HL-60 (cell line): ENCODE results near the gene KLHL18.
"Not testable (repeated sequence)": the region's sequence is repeated elsewhere in the genome, so short reads cannot be mapped to it uniquely, and the experiment has no call there.

Experiments used
- POLR2AphosphoS5 ChIP-seq: IDR thresholded peaks from 2 replicates; pipeline ENCODE4 v1.6.1; 2012; ENCODE audit warnings: low read depth
- SPI1 ChIP-seq: IDR thresholded peaks from 2 replicates; pipeline ENCODE4 v1.6.1; 2012; ENCODE audit warnings: low read depth, mild to moderate bottlenecking, borderline replicate concordance
- TF ChIP-seq, protein P1 (sequence below): IDR thresholded peaks from one replicate; pipeline ENCODE4 v1.5.1; 2011; ENCODE audit warnings: low read length, control low read depth, inconsistent platforms; ENCODE audit not compliant: insufficient read depth

DNA sequence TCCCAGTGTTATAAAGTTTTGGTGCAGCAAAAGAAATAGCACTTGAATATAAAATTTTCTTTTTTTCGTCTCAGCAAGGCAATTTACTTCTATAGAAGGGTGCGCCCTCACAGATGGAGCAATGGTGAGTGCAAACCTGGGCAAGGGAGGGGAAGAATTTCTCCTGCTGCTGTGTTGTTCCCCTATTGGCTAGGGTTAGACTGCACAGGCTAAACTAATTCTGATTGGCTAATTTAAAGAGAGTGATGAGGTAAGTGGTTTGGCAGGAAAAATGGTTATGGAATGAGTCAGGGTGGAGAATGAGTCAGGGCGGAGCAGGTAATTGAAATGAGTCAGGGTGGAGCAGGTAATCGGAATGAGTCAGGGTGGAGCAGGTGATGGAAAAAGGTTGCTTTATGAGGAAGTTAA, 77.4 kb downstream of the KLHL18 start:
- TF ChIP-seq, protein P1, sequence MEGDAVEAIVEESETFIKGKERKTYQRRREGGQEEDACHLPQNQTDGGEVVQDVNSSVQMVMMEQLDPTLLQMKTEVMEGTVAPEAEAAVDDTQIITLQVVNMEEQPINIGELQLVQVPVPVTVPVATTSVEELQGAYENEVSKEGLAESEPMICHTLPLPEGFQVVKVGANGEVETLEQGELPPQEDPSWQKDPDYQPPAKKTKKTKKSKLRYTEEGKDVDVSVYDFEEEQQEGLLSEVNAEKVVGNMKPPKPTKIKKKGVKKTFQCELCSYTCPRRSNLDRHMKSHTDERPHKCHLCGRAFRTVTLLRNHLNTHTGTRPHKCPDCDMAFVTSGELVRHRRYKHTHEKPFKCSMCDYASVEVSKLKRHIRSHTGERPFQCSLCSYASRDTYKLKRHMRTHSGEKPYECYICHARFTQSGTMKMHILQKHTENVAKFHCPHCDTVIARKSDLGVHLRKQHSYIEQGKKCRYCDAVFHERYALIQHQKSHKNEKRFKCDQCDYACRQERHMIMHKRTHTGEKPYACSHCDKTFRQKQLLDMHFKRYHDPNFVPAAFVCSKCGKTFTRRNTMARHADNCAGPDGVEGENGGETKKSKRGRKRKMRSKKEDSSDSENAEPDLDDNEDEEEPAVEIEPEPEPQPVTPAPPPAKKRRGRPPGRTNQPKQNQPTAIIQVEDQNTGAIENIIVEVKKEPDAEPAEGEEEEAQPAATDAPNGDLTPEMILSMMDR: not testable (repeated sequence)
- not testable (repeated sequence) for TF ChIP-seq SPI1, POLR2AphosphoS5
